ENCODE data around the gene FGGY.

GRCh38 chr1:59631561-59632255 lies 334.8 kb downstream of the FGGY start:
- TF ChIP-seq CTCF (IDR thresholded peaks at IDR 0.05; ENCODE audit: low read depth, low read length) (no peak), POLR2A (IDR thresholded peaks at IDR 0.05; ENCODE audit: extremely low read depth, insufficient read length) (no peak), MAX (IDR thresholded peaks at IDR 0.05; ENCODE audit: low read depth, low read length) (no peak), MYC (IDR thresholded peaks at IDR 0.05; ENCODE audit: low read depth, low read length) (no peak)
